IPS-NIHi7 (cell line): Measurements from ENCODE around the gene DTD2.
"Not testable (repeated sequence)": the region's sequence is repeated elsewhere in the genome, so short reads cannot be mapped to it uniquely, and the experiment has no call there.

Experiments used
- DNase-seq: peaks from one replicate; pipeline ENCODE4 v3.0.0; 2012; ENCODE audit warnings: mixed read lengths; ENCODE audit errors: extremely low spot score

The DTD2 gene

GRCh38 chr14:31456841-31457664, at the start of gene DTD2:
DTD2 (minus strand) TSS chr14:31457506; CDS start chr14:31457393, 113 bp downstream.
- DNase-seq = peak; percentile 99

GRCh38 chr14:31505411-31505810, 48.1 kb upstream of the DTD2 start:
- DNase-seq = no peak

- DNase-seq = no peak
Measured at GRCh38 chr14:31501870-31502269, 44.6 kb upstream of the DTD2 start.

- no peak for DNase-seq
Measured at GRCh38 chr14:31492759-31493498, 35.6 kb upstream of the DTD2 start.

GRCh38 chr14:31489691-31490090, 32.4 kb upstream of the DTD2 start:
- no peak for DNase-seq

- DNase-seq = no peak
Measured at GRCh38 chr14:31487886-31488285, 30.6 kb upstream of the DTD2 start, which contains the start of gene GPR33. GPR33 (minus strand) TSS chr14:31488039; CDS start chr14:31483965, 4,074 bp downstream.

- no peak for DNase-seq
Measured at GRCh38 chr14:31486764-31487163, 29.5 kb upstream of the DTD2 start.

GRCh38 chr14:31484754-31485153, 27.4 kb upstream of the DTD2 start:
- DNase-seq = no peak

GRCh38 chr14:31480156-31480555, 22.9 kb upstream of the DTD2 start:
- DNase-seq = no peak

GRCh38 chr14:31479027-31479426, 21.7 kb upstream of the DTD2 start:
- no peak for DNase-seq

- DNase-seq = no peak
Measured at GRCh38 chr14:31477248-31477647, 19.9 kb upstream of the DTD2 start.

- no peak for DNase-seq
Measured at GRCh38 chr14:31476131-31476866, 19.0 kb upstream of the DTD2 start.

- DNase-seq = no peak
Measured at GRCh38 chr14:31466554-31466953, 9.2 kb upstream of the DTD2 start.

GRCh38 chr14:31465111-31465510, 7.8 kb upstream of the DTD2 start:
- no peak for DNase-seq

GRCh38 chr14:31462450-31462849, 5.1 kb upstream of the DTD2 start:
- not testable (repeated sequence) for DNase-seq

GRCh38 chr14:31461545-31461944, 4.2 kb upstream of the DTD2 start:
- DNase-seq = no peak

- DNase-seq = no peak
Measured at GRCh38 chr14:31457665-31458659, 656 bp upstream of the DTD2 start.

- no peak for DNase-seq
Measured at GRCh38 chr14:31449971-31450610, 7.2 kb downstream of the DTD2 start.

GRCh38 chr14:31449136-31449535, 8.2 kb downstream of the DTD2 start:
- no peak for DNase-seq

GRCh38 chr14:31445703-31446102, 11.6 kb downstream of the DTD2 start:
- no peak for DNase-seq
